Left kidney (tissue), 2 donors: ENCODE results near the gene TJP3. TPM values are rescaled to one million over a fixed set of nuclear protein-coding genes. Genes with fewer than 3 reads are reported as not detected.

Experiments used
- DNase-seq: peaks from one replicate; pipeline ENCODE4 v3.0.0-alpha.2; 2013
- polyA plus RNA-seq: library from polyadenylated mRNA; unstranded; fragments of 120-200 nt; gene quantifications from one replicate; pipeline ENCODE4 v1.2.1, GENCODE V29; 2013; ENCODE audit not compliant: insufficient read length

TJP3 gene
- polyA plus RNA-seq, 1 donor = 7.5 TPM

- DNase-seq = no peak
Observed at GRCh38 chr19:3670796-3671679, 37.1 kb upstream of the TJP3 start.

- no peak for DNase-seq
Observed at GRCh38 chr19:3671680-3672574, 36.3 kb upstream of the TJP3 start.

GRCh38 chr19:3672575-3672948 lies 35.6 kb upstream of the TJP3 start:
- no peak for DNase-seq

- DNase-seq = no peak
Observed at GRCh38 chr19:3672993-3673392, 35.2 kb upstream of the TJP3 start.

- DNase-seq = no peak
Observed at GRCh38 chr19:3673506-3674439, 34.4 kb upstream of the TJP3 start.

GRCh38 chr19:3674784-3675543 lies 33.2 kb upstream of the TJP3 start:
- DNase-seq = no peak

- DNase-seq = no peak
Observed at GRCh38 chr19:3678188-3678587, 30.0 kb upstream of the TJP3 start.

- no peak for DNase-seq
Observed at GRCh38 chr19:3679138-3679537, 29.0 kb upstream of the TJP3 start.

GRCh38 chr19:3679581-3679980 lies 28.6 kb upstream of the TJP3 start:
- no peak for DNase-seq

- DNase-seq = no peak
Observed at GRCh38 chr19:3680939-3681338, 27.2 kb upstream of the TJP3 start.

GRCh38 chr19:3682286-3682685 lies 25.9 kb upstream of the TJP3 start:
- DNase-seq = no peak

GRCh38 chr19:3682741-3683404 lies 25.3 kb upstream of the TJP3 start:
- no peak for DNase-seq

- DNase-seq = no peak
Observed at GRCh38 chr19:3683405-3684053, 24.7 kb upstream of the TJP3 start.

GRCh38 chr19:3684054-3684816 lies 23.9 kb upstream of the TJP3 start:
- DNase-seq = no peak

- DNase-seq = no peak
Observed at GRCh38 chr19:3684817-3685410, 23.3 kb upstream of the TJP3 start.

- DNase-seq = no peak
Observed at GRCh38 chr19:3687393-3687773, 20.8 kb upstream of the TJP3 start.

GRCh38 chr19:3687774-3688706 lies 20.1 kb upstream of the TJP3 start:
- DNase-seq = no peak
